Transverse colon (tissue), 4 donors: ENCODE data around the gene PRKAR1B. TPM values are rescaled to one million over a fixed set of nuclear protein-coding genes. Genes with fewer than 3 reads are reported as not detected.

Experiments
- DNase-seq: peaks from one replicate; pipeline ENCODE4 v3.0.0-alpha.2; 2019
- H3K27ac ChIP-seq, 4 donors: fragments of 200-600 bp; sonication (generic); 2 replicates each; pipeline ENCODE4 v1.5.1; 2016 to 2018; ENCODE audit warnings: inconsistent platforms in 4 of 4
- H3K27me3 ChIP-seq: fragments of 200-600 bp; sonication (generic); 2 replicates; pipeline ENCODE4 v1.5.1; 2017; ENCODE audit warnings: inconsistent platforms
- H3K36me3 ChIP-seq, 4 donors: fragments of 200-600 bp; sonication (generic); 2 replicates each; pipeline ENCODE4 v1.5.1; 2017 to 2019; ENCODE audit warnings: inconsistent platforms in 4 of 4
- H3K4me1 ChIP-seq, 4 donors: fragments of 200-600 bp; sonication (generic); 2 replicates each; pipeline ENCODE4 v1.5.1; 2017 to 2020; ENCODE audit warnings: inconsistent platforms in 4 of 4
- H3K4me3 ChIP-seq, 4 donors: fragments of 200-600 bp; sonication (generic); 1 replicate in 1 of 4; 2 replicates in 3 of 4; pipeline versions ENCODE4 v1.5.1 to v1.6.1; 2017 to 2019; ENCODE audit warnings: inconsistent platforms in 4 of 4
- H3K9me3 ChIP-seq, 2 donors: fragments of 200-600 bp; sonication (generic); 2 replicates each; pipeline ENCODE4 v1.5.1; 2017 to 2019; ENCODE audit warnings: inconsistent platforms in 2 of 2
- CTCF ChIP-seq, 5 experiments: fragments of 200-600 bp in 3 of 5; fragments of 450-650 bp in 2 of 5; sonication (generic) in 3 of 5; IDR thresholded peaks; 1 replicate in 2 of 5; 2 replicates in 3 of 5; pipeline ENCODE4 v1.5.1; 2016 to 2017; ENCODE audit warnings: antibody characterized with exemption in 5 of 5, inconsistent platforms in 3 of 5, mild to moderate bottlenecking in 2 of 5, moderate library complexity in 1 of 5
- EP300 ChIP-seq: sonication (generic); formaldehyde crosslinking; IDR thresholded peaks from one replicate; pipeline ENCODE4 v1.6.1; 2017; ENCODE audit warnings: antibody characterized with exemption, low read depth
- POLR2A ChIP-seq: fragments of 450-650 bp; IDR thresholded peaks from one replicate; pipeline ENCODE4 v1.6.1; 2016; ENCODE audit warnings: antibody characterized with exemption, mild to moderate bottlenecking, moderate library complexity
- POLR2AphosphoS5 ChIP-seq, 3 donors: sonication (generic); formaldehyde crosslinking; IDR thresholded peaks; one replicate each; pipeline ENCODE4 v1.6.1; 2016; ENCODE audit warnings: antibody characterized with exemption in 3 of 3
- WGBS, 2 donors: methylation state at CpG; one replicate each; pipeline ENCODE4 v1.1.5; 2018; ENCODE audit warnings: low coverage in 1 of 2; 5-methylcytosine and 5-hydroxymethylcytosine counted together
- in situ Hi-C, 4 donors: fragments of 200-750 bp; cut with MboI; loops; one replicate each; pipeline versions ENCODE4 v1.15.0 to v1.15.1; 2017; ENCODE audit warnings: low sequenced_read_pairs in 3 of 4, low pct_ligation_motif_present in 1 of 4, low pct_unique_long_range_greater_than_20kb in 1 of 4
- intact Hi-C: fragments of 100-400 bp; cut with DNase I; formaldehyde crosslinking; loops from one replicate; pipeline ENCODE4 v1.15.1; 2023; ENCODE audit warnings: low total_unique reads
- total RNA-seq, 4 donors: library from RNA; depleted of rRNA; stranded (reverse); fragments of >200 nt; gene quantifications; one replicate each; pipeline ENCODE4 v1.1.0, GENCODE V29; 2016

Gene PRKAR1B
- total RNA-seq, 4 donors from 2014 or later: 15.7 to 53.9 (median 16.9) TPM

DNA sequence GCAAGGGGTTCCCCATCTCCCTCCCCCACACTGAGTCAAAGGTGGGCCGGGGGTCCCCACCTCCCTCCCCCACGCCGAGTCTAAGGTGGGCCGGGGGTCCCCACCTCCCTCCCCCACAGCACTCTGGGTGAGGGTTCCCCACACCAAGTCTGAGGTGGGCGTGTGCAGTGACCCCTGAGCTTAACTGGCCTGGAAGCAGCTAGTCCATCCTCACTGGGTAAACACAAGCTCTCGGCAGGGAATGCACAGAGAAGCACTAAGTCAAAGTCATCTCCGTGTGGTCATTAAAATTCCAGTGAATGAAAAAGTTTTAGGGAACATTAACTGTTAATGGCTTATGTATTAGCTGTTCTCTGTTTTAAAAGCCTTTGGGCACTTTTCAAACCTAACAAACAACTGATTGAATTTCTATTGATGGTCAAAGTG, 43.7 kb upstream of the PRKAR1B start:
- peaks cover 15 to 22% (median 18%) of the 10 kb centered on the region in 4 donors for H3K4me1 ChIP-seq
- 51% methylated on average over 7 of the region's 7 CpGs; no CpG with 5 or more reads in 1 of the 2 donors for WGBS, 2 donors
- TF ChIP-seq POLR2A (no peak), CTCF (IDR thresholded peaks at IDR 0.05) (no peak), EP300 (no peak), POLR2AphosphoS5 (IDR thresholded peaks at IDR 0.05) (no peak)
- no peaks in the 10 kb centered on the region for H3K9me3 ChIP-seq
- DNase-seq: no peak
- peaks cover 0 to 3% (median 0%) of the 10 kb centered on the region in 4 donors for H3K36me3 ChIP-seq
- H3K27me3 ChIP-seq: no peaks in the 10 kb centered on the region
- no peak overlapping the region for H3K4me3 ChIP-seq
- H3K27ac ChIP-seq: peak overlapping the region; percentile 73 to 89 (median 80)
- in situ Hi-C loops (loop anchor here in 1 of 4 donors (10.0 kb wide), 1 partner anchor 446 kb away; no protein-coding TSS in a partner anchor), intact Hi-C loops (loop anchor here (10.0 kb wide), 1 partner anchor 256 kb away; the partner anchor contains the start of gene PDGFA)

GRCh38 chr7:770336-770735, 43.3 kb upstream of the PRKAR1B start:
- Histone ChIP-seq H3K27ac (peak overlapping the region; percentile 73 to 89 (median 80)), H3K27me3 (no peaks in the 10 kb centered on the region), H3K36me3 (peaks cover 0 to 5% (median under 1%) of the 10 kb centered on the region in 4 donors), H3K4me3 (no peak overlapping the region), H3K4me1 (peaks cover 15 to 22% (median 18%) of the 10 kb centered on the region in 4 donors), H3K9me3 (no peaks in the 10 kb centered on the region)
- TF ChIP-seq POLR2AphosphoS5 (IDR thresholded peaks at IDR 0.05) (no peak), CTCF (IDR thresholded peaks at IDR 0.05) (no peak), POLR2A (no peak), EP300 (no peak)
- in situ Hi-C loops (loop anchor here in 1 of 4 donors (10.0 kb wide), 1 partner anchor 446 kb away; no protein-coding TSS in a partner anchor), intact Hi-C loops (loop anchor here (10.0 kb wide), 1 partner anchor 256 kb away; the partner anchor contains the start of gene PDGFA)
- no peak for DNase-seq
- WGBS, 2 donors: 85% methylated on average over 14 of the region's 14 CpGs; no CpG with 5 or more reads in 1 of the 2 donors

DNA sequence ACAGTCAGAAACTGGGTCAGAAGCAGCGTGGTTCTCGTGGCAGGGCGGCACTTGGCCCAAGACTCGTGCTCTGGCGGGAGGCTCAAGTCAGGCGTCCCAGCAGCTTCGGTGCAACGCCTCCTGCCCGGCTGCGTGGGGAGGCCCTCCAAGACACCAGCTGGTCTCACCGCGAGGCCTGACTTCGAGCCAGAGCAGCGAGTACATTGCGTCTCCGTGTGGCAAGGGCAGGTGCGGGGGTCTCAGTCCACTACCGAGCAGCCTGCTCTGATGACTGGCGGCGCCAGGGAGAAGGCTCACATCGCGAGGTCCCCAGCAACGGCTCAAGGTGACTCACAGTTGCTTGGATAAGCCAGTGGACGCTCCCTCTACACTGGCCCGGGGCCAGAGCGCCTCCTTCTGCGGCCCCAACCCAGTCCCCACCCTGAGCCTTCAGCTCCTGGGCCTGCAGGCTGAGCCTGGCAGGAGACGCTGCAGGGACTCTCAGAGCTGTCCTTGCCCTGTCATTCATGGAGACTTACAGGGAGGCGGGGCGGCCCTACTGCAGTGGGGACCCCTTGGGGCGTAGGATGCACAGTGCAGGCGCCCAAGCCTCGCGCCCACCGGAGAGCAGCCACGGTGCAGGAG, 41.9 kb upstream of the PRKAR1B start:
- WGBS, 2 donors: 88 to 93% methylated on average over 3 to 36 of the region's 36 CpGs
- Histone ChIP-seq H3K4me3 (no peak overlapping the region), H3K4me1 (peaks cover 15 to 22% (median 18%) of the 10 kb centered on the region in 4 donors), H3K27ac (no peak overlapping the region), H3K27me3 (no peaks in the 10 kb centered on the region), H3K36me3 (peaks cover 0 to 17% (median 7%) of the 10 kb centered on the region in 4 donors), H3K9me3 (no peaks in the 10 kb centered on the region)
- intact Hi-C loops: no loop called here
- DNase-seq: no peak
- in situ Hi-C loops: no loop called here
- TF ChIP-seq POLR2A: no peak
- TF ChIP-seq CTCF (IDR thresholded peaks at IDR 0.05): no peak
- no peak for TF ChIP-seq EP300
- no peak for TF ChIP-seq POLR2AphosphoS5 (IDR thresholded peaks at IDR 0.05)

DNA sequence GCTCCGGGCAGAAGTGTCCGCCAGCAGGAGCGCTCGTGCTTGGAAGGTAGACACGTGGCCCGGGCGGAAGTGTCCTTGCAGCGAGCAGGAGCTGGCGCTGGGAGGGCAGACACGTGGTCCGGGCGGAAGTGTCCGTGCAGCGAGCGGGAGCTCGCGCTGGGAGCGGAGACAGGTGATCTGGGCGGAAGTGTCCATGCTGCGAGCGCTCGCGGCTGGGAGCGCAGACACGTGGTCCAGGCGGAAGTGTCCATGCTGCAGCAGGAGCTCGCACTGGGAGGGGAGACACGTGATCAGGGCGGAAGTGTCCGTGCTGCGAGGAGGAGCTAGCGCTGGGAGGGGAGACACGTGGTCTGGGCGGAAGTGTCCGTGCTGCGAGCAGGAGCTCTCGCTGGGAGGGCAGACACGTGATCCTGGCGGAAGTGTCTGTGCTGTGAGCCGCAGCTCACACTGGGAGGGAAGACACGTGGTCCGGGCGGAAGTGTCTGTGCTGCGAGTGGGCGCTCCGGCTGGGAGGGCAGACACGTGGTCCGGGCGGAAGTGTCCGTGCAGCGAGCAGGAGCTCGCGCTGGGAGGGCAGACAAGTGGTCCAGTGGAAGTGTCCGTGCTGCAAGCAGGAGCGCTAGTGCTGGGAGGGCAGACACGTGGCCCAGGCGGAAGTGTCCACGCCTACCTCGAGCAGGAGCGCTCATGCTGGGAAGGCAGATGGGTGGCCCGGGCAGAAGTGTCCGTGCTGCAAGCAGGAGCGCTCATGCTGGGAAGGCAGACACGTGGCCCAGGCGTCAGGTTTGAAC, 41.1 kb upstream of the PRKAR1B start:
- TF ChIP-seq POLR2A (no peak), EP300 (no peak)
- Histone ChIP-seq H3K4me3 (no peak overlapping the region), H3K36me3 (peaks cover 0 to 21% (median 10%) of the 10 kb centered on the region in 4 donors), H3K4me1 (peaks cover 15 to 22% (median 18%) of the 10 kb centered on the region in 4 donors), H3K9me3 (no peaks in the 10 kb centered on the region), H3K27ac (no peak overlapping the region), H3K27me3 (no peaks in the 10 kb centered on the region)
- in situ Hi-C loops: no loop called here
- no peak for DNase-seq
- WGBS, 2 donors: 88 to 94% methylated on average over 9 to 65 of the region's 65 CpGs
- intact Hi-C loops: no loop called here
